ENCODE data around the gene CEMIP2.

- TF ChIP-seq POLR2A (IDR thresholded peaks at IDR 0.05), result no peak
- no peak for TF ChIP-seq CTCF (IDR thresholded peaks at IDR 0.05)
These were observed 132.0 kb downstream of the CEMIP2 start for GRCh38 chr9:71636143-71636839.
